ENCODE data around the gene NKTR.

- TF ChIP-seq CTCF (IDR thresholded peaks at IDR 0.05) (no peak), POLR2A (IDR thresholded peaks at IDR 0.05) (no peak)
Measured at GRCh38 chr3:42652251-42652610, 51.7 kb downstream of the NKTR start.

Measured in esophagus squamous epithelium (tissue), 4 donors.